HUDEP-2 (cell line): ENCODE measurements around the gene WNT11.

Experiments
- DNase-seq, 76 experiments: peaks; one replicate each; lab custom pipeline; 2025; ENCODE audit not compliant: unreplicated experiment in 76 of 76; lab: John Stamatoyannopoulos, UW

Gene WNT11

DNA sequence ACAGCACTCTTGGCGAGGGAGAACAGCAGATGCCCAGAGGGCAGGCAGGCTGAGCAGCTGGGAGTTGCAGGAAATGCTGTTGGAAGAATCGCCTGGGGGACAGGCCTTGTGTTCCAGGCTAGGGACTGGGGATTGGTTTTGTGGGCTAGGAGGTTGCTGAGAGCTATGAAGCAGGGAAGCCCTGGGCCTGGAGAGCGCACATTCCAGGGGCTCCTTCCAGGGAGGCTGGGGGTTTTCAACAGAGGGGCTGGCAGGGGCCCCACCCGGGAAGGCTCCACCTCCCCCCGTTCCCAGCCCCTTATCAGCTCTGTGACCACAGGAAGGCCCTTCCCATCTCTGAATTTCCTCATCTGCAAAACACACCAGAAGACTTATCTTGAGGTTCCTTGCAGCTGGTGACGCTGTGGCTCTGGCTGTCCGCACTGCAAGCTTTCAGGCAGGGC is 21.7 kb downstream of the WNT11 start:
- peak in 3 of 76 experiments; percentile 1 to 15 (median 9) for DNase-seq

DNA sequence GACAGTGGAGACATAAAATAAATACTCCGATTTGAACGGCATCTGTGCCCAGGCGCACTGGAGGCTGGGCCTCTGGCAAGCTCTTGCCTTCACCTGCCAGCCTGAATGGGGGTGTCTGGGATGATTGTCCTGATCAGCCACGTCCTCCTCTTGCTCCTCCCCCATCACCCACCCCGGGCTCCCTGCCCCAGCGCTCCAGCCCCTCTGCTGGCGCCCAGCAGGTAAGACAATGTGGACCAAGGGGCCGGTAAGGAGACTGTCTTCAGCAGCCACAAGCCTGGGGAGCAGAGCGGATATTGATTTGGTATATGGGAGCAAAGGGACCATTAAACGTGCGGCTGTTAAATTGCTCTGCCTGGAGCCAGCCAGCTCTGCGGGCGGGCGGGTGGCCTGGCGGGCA is 24.9 kb downstream of the WNT11 start:
- DNase-seq: no peak

DNA sequence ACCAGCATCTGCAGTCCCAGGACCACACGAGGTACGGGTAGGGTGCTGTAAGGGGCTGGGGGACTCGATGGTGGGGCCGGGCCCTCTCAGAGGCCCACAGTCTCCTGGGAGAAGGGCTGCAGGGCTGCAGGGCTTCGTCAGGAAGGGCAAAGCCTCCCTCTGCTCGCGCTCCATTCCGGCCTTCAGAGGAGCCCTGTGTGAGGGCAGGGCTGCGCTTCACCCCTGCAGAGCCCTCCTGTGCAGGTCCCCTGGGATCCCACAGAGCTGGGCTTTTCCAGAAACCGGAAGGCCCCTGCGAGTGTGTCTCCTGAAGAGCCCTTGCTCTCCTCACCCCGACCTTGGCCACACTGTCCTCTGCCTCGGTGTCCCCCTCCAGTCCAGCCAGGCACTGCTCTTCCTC is 27.2 kb downstream of the WNT11 start:
- DNase-seq: no peak

DNA sequence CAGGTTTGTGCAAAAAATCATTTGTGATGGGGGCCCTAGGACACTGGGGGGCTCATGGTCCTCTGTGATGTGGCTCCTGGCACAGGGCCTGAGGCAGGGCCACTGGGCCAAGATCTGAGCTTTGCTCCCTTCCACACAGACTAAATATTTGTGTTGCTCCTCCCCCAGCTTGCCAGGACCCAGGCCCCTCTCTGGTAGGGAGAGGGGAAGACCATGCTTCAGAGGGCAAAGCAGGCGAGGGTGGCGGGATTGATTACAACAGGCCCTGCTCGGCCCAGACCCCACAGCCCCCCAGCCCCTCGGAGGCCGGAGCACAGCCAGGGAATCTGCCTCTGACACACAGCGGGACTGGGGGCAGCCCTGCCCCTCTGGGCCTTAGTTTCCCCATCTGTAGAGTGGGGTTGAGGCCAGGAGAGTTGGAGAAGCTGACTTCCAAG is 29.0 kb downstream of the WNT11 start:
- no peak for DNase-seq

DNA sequence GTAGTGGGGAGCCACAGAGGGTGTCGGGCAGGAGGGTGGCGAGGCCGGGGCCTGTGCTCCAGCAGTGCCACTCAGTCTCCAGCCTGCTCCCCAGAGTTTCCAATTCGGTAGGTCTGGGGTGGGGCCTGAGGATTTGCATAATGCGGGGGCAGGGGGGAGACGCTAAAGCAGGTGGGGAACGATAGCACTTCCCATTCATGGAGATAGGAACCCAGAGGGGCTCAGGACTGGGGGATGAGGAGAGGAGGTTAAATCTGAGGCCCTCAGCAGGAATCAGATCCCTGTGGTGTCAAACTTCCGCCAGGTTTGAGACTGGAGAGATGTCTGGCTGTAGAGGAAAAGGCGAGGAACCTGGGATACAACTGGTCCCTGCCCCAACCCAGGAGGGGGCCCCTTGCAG is 29.8 kb downstream of the WNT11 start:
- no peak for DNase-seq

DNA sequence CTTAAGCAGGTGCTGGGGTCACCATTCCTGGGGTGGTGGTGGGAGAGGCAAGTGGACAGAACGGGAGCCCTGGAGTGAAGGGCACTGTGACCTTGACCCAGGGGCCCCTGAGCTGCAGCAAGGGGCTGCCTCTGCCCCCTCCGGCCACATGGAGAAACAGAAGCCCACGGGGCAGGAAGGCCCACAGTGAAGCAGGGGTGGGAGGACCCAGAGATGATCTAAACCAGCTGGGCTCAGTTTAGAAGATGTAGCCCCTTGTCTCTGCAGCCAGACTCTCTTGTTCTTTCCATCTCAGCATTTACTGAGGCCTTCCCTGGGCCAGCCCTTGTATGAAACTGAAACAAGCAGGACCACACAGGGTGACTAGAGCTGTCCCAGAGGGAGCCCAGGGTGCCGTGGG is 30.5 kb downstream of the WNT11 start:
- no peak for DNase-seq

DNA sequence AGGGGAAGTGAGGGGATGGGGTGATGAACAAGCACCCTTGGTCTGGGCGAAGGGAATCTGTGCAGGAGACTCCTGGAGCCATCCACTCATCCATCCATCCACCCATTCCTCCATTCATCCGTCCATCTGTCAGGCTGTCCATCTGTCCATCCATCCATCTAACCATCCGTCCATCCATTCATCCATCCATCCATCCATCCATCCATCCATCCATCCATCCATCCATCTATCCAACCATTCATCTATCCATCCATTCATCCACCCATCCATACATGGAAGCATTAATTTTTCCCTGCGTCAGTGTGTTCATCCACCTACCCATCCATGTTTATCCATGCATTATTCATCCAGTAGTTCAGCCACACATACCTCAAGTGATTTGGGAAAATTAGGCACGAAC is 32.0 kb downstream of the WNT11 start:
- no peak for DNase-seq

DNA sequence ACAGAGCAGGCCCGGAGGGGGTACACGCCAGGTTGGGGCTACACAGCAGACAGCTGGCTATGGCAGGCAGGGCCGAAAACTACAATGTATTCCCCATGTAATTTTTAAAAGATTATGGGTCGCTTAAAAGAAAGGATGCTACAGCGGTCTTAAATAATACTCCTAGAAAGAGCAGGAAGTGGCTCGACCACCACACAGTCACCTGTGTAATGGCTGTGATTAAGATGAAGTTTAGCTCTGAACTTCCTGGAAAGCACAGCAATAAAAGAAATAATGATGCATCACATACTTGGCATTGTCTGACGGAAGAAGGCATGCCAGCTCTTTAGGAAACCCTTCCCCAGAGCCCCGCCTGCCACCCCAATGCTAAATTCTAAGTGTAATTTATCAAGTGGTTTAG is 32.6 kb downstream of the WNT11 start:
- no peak for DNase-seq

DNA sequence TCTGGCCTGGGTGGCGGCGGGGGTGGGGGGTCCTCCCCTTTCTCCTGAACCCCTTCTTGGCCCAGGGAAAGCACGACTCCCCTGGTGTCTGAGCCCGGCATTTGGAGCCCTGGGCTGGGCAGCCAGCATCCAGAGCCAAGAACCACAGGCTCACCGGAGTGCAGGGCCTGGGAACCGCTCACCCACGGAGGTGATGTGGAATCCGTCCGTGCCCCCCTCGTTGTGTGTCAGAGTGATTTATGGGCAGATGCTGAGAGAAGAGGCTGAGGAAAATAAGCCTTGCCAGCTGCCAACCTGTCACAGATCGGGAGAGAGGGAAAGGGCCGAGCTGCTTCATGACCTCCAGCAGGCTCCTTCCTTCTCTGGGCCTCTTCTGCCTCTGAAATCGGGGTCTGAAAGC is 33.7 kb downstream of the WNT11 start:
- no peak for DNase-seq

DNA sequence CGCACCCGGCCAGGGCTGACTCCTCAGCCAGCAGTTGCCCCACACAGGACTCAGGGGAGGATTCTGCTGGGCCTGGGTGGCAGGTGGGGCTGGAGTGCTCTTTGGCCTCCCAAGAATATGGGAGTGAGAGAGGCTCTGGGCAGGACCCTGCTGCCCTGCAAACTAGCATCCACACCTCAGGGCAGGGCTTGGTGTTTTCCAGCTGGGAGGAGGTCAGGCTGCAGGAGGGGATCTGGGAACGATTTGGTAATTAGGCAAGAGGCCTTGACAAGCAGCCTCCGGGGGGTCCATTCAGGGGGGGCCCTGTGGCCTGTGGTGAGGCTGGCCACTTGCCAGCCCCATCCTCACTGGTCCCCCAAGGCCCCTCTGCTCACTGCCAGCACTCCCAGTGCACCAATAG is 35.8 kb downstream of the WNT11 start:
- no peak for DNase-seq

DNA sequence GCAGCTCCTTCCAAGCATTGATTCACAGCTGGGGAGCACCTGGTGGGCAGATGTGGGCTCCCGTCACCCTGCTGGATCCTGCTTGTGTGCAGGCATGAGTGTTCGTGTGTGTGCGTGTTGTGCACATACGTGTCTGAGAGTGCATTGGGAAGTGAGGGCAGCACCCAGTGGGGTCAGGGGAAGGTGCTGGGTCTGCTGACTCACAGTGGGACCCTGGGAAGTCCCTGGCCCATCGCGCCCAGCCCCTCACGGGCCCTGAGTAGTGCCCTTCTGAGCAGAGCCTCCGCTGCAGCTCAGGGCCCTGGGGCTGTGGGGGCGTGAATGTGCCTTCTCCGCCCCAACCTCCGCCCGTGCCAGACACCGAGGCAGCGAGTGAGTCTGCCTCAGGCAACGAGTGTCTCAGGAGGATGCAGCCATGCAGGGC is 36.8 kb downstream of the WNT11 start:
- peak in 1 of 76 experiments; percentile 12 for DNase-seq

DNA sequence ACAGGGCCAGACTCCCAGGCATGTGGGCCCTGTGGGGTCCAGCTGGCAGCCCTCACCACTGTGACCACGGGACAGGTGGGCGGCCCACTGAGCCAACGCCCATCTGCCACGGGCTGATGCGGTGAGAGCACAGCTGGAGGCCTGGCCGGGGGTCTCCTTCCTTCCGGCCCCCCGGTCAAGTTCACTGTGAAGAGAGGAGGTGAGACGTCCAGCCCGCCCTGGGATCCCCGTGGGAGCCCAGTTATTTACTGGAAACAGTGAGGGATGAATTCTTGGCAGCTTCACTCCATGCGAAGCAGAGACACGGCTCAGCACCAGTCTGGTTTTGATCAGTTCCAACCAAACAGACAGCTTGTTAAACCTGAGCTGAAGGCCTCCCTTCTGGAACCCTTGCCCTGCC is 38.7 kb downstream of the WNT11 start:
- no peak for DNase-seq

DNA sequence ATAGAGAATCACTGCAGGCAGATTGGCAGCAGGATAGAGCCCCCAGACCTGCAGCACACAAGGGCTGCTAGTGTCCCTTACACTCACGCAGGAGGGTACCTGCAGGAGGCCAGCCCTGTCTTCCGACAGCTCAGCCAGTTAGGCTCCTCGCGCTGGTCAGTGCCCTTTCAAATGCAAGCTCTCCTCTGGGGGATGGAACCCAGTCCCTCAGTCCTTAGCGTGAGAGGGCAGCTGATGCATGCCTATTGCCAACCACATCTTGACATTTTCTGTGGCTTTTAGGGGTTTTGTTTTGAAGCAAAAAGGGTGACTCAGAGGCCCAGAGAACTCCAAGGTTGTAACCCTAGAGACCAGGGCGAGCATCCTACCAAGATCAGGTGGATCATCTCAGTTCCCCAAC is 40.0 kb downstream of the WNT11 start:
- DNase-seq: no peak

DNA sequence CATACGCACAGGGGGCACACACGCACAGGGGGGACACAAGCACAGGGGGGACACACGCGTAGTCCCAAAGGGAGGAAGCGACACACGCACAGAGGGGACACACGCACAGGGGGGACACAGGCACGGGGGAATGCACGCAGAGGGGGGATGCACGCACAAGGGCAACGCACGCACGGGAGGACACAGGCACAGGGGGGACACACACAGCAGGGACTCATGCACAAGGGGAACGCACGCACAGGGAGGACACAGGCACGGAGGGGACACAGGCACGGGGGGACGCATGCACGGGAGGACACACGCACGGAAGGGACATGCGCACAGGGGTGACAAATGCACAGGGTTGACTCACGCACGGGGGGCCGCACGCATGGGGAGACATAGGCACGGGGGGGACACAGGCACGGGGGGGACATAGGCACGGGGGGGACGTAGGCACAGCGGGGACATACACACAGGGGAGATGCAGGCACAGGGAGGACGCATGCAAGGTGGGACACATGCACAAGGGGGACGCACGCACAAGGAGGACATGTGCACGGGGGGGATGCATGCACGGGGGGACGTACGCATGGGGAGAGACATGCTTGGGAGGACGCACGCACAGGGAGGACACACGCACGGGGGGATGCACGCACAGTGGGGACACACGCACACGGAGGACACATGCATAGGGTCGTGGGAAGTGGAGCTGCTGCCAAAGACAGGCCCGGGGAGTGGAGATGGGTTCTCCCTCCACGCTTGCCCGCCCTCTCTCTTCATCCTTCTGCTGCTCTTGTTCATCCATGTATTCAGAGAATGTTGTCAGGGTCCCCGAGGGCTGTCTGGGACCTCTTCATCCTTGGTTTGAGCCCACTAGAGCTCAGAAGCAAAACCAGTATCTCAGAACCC is 41.2 kb downstream of the WNT11 start:
- no peak for DNase-seq

DNA sequence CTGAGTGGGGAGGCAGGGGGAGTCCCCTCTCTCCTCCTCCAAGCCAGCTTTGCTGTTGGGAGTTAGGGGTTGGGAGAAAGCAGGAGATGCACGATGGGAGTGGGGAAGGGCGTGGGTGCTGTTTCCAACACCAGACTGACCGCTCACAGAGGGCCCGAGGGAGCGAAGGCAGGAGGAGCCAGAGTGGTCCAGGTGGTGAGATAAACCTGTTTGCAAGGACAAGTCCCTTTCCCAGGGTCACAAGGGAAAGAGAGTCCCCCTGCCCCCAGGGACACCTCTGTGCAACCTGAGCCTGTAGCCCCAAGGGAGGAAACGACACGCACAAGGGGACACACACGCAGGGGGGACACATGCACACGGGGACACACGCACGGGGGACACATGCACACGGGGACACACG is 42.2 kb downstream of the WNT11 start:
- DNase-seq: no peak

DNA sequence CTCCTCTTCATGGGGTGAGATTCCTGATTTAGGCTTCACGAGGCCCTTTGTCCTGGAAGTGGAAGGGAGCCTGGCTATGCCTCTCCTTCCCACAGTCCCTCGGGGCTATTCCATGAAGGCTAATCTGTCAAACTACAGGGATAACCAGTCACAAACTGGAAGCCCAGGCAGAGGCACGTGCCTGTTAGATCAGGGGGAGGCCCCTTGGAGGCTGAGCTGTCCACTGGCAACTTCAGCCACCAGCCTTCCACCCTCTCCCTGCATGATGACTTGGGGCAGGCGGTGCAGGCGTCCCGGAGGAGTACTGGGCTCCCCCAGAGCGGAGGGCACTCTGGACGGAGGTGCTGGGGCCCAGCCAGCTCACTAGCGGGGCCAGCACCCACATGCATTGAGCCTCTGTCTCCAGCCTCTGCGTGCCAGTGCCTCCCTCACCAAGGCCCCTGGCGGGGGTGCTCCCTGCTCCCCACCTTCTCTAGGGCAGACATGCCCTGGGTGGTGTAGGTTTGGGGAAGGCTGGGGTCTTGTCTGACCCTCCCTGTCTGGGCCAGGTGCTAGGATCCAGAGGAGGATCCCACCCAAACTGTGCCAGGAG is 42.9 kb downstream of the WNT11 start:
- no peak for DNase-seq

DNA sequence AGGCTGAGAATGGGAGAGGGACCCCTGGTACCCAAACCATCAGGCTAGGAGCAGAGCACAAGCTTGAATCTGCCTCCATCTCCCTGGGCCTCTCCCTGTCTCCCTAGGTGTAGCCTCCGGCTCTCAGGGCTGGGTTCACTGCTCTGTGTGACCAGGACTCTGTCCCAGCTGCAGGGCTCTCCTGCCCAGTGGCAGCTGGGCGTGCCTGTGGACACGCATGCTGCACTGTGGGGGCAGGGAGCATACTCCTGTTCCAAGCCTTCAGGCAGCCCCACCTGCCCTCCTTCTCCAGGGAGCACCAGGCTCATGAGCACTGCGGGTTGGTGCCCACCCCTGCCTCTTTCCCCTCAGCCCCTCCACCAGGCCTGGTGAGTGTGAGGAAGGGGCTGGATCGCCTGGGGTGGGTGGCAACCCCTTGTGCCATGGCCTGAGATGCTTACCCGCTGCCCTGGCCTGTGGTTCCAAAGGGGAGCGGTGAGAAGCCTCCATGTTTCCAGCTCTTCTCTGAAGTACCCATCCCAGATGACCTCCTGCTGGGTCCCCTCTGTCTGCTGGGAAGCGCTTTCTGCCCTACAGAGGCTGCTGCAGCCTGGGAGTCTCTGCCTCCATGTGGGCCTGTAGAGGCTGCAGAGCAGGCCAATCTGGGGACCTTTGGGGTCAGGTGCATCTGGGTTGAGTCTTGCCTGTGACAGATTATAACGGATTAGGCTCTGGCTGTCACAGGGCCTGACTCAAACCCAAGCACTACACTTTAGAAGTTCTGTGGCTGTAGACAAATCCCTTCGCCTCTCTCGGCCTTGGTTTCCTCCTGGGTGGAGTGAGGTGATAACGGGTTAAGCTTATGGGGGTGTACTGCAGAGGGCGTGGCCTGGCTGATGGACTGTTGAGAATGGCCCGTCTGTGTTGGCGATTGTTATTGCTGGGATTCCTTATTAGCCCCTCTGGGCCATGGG is 43.7 kb downstream of the WNT11 start:
- no peak for DNase-seq

DNA sequence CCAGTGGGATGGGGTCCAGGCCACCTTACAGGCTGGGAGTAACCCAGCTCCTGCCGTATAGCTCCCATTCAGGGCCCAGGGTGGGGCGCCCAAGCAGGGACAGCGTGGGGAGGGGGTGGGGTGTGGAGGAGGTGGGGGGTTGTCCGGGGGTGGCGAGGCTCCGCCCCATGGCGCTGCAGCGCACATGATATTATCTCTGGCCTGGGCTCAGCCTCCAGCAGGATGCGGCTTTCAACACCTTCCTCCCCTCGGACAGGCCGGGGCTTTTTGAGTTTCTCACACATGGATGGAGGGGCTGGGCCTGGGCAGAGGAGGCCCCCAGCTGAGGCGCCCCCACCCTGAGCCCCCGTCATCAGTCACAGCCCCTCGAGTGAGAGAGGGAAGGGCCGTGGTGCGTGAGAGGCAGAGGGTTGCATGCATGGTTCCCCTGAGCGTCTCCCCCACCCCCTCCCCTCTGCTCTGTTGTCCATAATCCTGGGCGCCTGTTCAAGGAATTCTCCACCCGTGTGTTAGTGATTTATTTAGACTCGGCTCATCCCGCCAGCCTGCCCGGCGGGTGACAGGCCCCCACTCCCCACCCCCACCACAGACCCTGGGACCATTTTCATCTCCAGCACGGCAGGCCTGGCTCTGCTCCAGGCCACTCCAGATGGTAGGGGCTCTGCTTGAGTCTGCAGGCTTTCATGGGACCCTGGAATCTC is 44.9 kb downstream of the WNT11 start:
- peak in 6 of 76 experiments; percentile 9 to 29 (median 16) for DNase-seq

DNA sequence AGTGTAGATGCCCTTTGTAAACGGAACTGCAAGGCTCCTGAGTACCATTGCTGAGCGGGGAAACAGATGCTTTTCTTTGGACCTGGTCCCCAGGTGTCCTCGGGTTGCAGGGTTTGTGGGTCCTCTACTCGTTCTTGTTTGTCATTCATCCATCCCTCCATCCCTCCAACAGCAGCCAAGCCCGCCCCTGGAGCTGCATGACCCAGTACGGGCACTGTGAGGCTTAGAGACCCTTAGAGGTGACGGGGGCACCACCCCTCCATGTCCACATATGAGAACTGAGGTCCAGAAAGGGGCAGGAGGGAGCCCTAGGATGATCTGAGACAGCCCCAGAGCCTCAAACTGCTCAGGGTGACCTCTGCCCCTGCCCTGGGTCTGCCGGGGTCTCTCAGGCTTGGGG is 45.4 kb downstream of the WNT11 start:
- DNase-seq: no peak

DNA sequence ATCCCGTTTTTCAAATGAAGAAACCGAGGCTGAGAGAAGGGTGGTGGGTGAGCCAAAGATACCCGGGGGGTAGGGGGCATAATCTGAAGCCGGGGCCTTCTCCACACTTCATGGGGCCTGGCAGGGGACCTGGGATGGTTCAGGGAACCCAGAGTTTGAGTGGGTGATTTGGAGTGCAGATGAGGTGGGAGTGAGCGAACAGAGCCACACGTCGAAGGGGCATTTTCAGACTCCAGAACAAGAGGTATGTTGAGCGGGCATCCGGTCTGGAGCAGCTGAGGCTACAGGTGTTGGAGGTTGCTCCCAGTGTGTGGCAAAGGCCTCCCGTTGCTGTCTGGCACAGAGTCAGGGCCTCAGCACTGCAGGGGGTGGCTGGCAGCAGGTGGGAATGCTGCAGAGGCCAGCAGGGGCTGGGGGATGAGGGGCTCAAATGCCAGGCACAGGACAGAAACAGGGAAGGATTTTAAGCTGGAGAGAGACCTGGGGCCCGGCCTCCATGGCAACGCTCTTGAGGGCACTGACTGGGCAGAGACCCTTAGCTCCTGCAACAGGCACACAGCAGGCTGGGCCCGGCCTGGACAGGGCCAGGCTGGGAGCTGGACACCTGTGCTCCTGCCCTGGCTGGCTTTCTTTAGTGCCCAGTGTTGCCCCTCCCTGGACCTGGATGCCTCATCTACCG is 46.2 kb downstream of the WNT11 start:
- DNase-seq: no peak
